GM12891 (cell line): ENCODE results near the gene APOBEC4.

Experiments used
- POLR2A ChIP-seq: IDR thresholded peaks from 2 replicates; pipeline ENCODE4 v1.6.1; 2011; ENCODE audit warnings: low read depth, low read length, control low read depth
- POLR2AphosphoS5 ChIP-seq: IDR thresholded peaks from 2 replicates; pipeline ENCODE4 v1.6.1; 2011; ENCODE audit warnings: low read depth, low read length, control low read depth
- SPI1 ChIP-seq: IDR thresholded peaks from 2 replicates; pipeline ENCODE4 v1.6.1; 2011; ENCODE audit warnings: low read depth, low read length, control low read depth
- TAF1 ChIP-seq: IDR thresholded peaks from 2 replicates; pipeline ENCODE4 v1.6.1; 2011; ENCODE audit warnings: low read depth, low read length, control low read depth

DNA sequence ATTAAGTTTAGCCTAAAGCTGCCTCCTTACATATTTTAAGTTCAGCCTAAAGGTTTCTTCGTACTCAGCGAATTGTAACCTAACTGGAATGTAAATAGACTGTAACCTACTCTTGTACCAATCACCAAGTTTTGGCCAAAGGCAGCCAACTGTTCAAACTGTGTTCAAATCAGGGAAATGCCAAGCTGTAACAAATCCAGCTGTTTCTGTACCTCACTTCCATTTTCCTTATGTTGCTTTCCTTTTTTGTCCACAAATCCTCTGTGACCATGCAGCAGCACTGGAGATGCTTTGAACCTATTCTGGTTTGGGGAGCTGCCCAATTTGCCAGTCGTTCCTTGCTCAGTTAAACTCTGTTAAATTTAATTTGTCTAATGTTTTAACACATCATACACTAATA, 3.2 kb upstream of the APOBEC4 start:
- TF ChIP-seq SPI1, result no peak
- TF ChIP-seq POLR2AphosphoS5, result no peak
- no peak for TF ChIP-seq POLR2A
- no peak for TF ChIP-seq TAF1
